ENCODE results near the gene SGK2.

DNA sequence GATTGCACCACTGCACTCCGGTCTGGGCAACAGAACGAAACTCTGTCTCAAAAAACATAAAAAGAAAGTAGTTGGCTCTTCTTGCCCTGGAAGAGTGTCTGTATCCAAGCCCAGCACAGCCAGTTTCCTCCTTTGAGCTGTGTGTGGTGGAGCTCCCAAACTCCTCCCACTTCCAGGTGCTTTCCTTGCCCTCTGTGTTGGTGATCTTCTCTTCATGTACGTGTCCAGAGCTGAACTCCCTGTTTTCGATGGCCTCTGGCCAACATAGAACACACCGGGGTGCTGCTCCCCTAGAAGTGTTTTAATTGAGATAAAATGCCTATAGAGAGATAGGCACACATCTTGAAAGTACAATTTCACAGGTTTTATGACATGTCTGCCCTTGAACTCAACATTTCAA lies 16.7 kb upstream of the SGK2 start:
- TF ChIP-seq, protein P1, sequence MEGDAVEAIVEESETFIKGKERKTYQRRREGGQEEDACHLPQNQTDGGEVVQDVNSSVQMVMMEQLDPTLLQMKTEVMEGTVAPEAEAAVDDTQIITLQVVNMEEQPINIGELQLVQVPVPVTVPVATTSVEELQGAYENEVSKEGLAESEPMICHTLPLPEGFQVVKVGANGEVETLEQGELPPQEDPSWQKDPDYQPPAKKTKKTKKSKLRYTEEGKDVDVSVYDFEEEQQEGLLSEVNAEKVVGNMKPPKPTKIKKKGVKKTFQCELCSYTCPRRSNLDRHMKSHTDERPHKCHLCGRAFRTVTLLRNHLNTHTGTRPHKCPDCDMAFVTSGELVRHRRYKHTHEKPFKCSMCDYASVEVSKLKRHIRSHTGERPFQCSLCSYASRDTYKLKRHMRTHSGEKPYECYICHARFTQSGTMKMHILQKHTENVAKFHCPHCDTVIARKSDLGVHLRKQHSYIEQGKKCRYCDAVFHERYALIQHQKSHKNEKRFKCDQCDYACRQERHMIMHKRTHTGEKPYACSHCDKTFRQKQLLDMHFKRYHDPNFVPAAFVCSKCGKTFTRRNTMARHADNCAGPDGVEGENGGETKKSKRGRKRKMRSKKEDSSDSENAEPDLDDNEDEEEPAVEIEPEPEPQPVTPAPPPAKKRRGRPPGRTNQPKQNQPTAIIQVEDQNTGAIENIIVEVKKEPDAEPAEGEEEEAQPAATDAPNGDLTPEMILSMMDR (IDR thresholded peaks at IDR 0.05): no peak
- TF ChIP-seq RAD21 (IDR thresholded peaks at IDR 0.05; ENCODE audit: low read length) (no peak), EP300 (IDR thresholded peaks at IDR 0.05; ENCODE audit: borderline replicate concordance in 1 of 2, low read depth in 1 of 2, low read length in 1 of 2) (no peak)
